ENCODE data around the gene ADGRL2. TPM values are rescaled to one million over a fixed set of nuclear protein-coding genes. Genes with fewer than 3 reads are reported as not detected.

Gene ADGRL2
- total RNA-seq, 1 donor from 2014 or later, result not detected

DNA sequence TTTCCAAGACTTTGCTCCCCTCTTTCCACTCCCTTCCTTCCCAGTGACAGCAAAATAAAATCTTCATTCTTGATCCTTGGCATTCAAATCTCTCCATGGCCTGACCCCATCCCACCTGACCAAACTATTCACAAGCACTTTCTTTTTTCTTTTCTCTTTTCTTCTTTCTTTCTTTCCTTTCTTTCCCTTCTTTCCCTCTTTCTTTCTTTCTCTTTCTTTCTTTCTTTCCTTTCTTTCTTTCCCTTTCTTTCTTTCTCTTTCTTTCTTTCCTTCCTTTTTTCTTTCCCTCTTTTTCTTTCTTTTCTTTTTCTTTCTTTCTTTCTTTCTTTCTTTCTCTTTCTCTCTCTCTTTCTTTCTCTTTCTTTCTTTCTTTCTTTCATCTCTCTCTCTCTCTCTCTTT, 207.1 kb downstream of the ADGRL2 start:
- Mint-ChIP-seq H3K4me3 (no peak overlapping the region), H3K9me3 (no peaks in the 10 kb centered on the region)
- intact Hi-C loops (cut with micrococcal nuclease), result no loop called here

DNA sequence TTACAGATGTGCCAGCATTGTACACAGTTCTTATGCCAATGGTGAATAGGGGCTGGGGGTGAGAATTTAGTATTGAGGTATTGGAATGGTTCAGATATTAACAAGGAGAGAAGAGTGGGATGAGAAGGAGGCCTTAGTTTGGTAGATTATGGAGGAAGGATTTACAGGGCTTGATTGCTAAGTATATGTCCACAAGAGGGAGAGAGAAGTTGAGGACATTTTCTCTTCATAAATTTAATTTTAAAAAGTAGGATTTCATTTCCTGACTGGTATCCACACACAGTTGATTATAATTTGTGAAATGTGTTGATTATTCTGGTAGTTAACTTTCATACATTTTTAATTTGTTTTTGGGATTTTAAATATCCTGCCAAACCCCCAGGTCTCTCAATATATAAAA, 213.0 kb downstream of the ADGRL2 start:
- intact Hi-C loops (cut with micrococcal nuclease), result no loop called here
- no peaks in the 10 kb centered on the region for H3K36me3 Mint-ChIP-seq (ENCODE audit: low read depth)
- no peaks in the 10 kb centered on the region for H3K9me3 Mint-ChIP-seq
- DNase-seq (ENCODE audit: low spot score), result no peak
- no peaks in the 10 kb centered on the region for H3K27me3 Mint-ChIP-seq (ENCODE audit: insufficient read depth)
- no peaks in the 10 kb centered on the region for H3K4me1 Mint-ChIP-seq (ENCODE audit: low read depth)
- no peak overlapping the region for H3K27ac Mint-ChIP-seq
- H3K4me3 Mint-ChIP-seq, result no peak overlapping the region

More for the DNA sequence above, 207.1 kb downstream of the ADGRL2 start:
- no peak overlapping the region for H3K27ac Mint-ChIP-seq
- H3K27me3 Mint-ChIP-seq (ENCODE audit: insufficient read depth), result no peaks in the 10 kb centered on the region
- no peaks in the 10 kb centered on the region for H3K4me1 Mint-ChIP-seq (ENCODE audit: low read depth)
- DNase-seq (ENCODE audit: low spot score), result no peak
- H3K36me3 Mint-ChIP-seq (ENCODE audit: low read depth), result no peaks in the 10 kb centered on the region

DNA sequence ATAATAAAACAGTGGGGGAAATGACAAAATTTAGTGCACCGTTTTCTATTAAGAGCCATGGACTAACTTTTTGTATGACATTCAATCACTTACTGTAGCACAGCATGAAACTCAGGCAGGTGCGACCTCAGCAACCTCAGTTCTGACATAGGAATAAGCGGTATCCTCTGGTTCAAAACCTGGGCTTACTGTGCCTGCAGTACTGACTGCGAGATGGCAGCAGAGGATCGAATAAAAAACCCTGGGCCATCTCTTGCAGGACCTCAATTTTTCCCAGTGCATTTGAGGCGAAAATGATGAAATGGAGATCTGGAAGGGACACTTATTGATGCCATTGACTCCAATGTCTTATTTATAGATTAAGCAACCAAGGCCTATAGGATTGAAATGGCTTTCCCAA, 214.7 kb downstream of the ADGRL2 start:
- intact Hi-C loops (cut with micrococcal nuclease), result no loop called here
- DNase-seq (ENCODE audit: low spot score), result no peak
- H3K9me3 Mint-ChIP-seq, result peaks cover 3% of the 10 kb centered on the region
- H3K27ac Mint-ChIP-seq, result no peak overlapping the region
- no peak overlapping the region for H3K4me3 Mint-ChIP-seq
- no peaks in the 10 kb centered on the region for H3K36me3 Mint-ChIP-seq (ENCODE audit: low read depth)
- no peaks in the 10 kb centered on the region for H3K27me3 Mint-ChIP-seq (ENCODE audit: insufficient read depth)
- no peaks in the 10 kb centered on the region for H3K4me1 Mint-ChIP-seq (ENCODE audit: low read depth)

DNA sequence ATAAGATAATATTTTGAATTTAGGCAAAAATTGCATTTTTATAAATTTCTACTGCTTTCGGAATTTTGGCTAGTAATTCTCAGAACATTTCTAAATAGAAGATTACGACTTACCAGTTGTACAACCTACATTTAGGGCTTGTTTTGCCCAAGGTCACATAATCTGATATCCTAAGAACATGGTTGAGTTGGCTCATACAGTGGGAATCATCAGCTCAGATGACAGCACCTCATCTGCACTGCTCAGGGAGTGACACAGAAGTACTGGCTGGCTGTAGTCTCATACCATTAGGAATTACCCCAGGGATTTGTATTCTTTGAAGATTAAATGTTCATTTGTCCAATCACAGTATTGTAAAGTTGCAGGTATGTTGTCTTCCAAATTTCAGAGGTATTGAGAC, 217.6 kb downstream of the ADGRL2 start:
- intact Hi-C loops (cut with micrococcal nuclease), result no loop called here
- Mint-ChIP-seq H3K4me3 (no peak overlapping the region), H3K27ac (no peak overlapping the region), H3K27me3 (ENCODE audit: insufficient read depth) (no peaks in the 10 kb centered on the region), H3K4me1 (ENCODE audit: low read depth) (no peaks in the 10 kb centered on the region), H3K36me3 (ENCODE audit: low read depth) (no peaks in the 10 kb centered on the region), H3K9me3 (peaks cover 3% of the 10 kb centered on the region)
- DNase-seq (ENCODE audit: low spot score), result no peak

DNA sequence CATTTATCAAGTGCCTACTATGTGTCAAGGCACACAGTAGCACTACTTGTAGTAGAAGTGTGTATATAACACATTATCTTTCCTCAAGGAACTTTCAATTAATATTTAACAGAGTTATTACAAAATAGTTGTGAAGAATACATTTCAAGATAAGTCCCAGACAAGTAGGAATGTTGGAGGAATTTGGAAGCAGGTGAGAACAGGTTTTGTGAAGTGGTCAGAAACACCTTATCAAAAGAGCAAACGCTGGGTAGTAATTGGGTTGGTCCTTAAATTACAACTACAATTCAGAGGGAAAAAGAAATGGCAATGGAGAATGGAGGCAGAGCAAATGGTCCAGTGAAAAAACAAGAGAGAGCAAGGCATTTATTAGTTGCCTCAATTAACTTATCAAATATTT, 218.8 kb downstream of the ADGRL2 start:
- Mint-ChIP-seq H3K4me1 (ENCODE audit: low read depth) (no peaks in the 10 kb centered on the region), H3K4me3 (no peak overlapping the region), H3K27me3 (ENCODE audit: insufficient read depth) (no peaks in the 10 kb centered on the region), H3K27ac (no peak overlapping the region), H3K9me3 (peaks cover 5% of the 10 kb centered on the region), H3K36me3 (ENCODE audit: low read depth) (no peaks in the 10 kb centered on the region)
- DNase-seq (ENCODE audit: low spot score), result no peak
- intact Hi-C loops (cut with micrococcal nuclease), result no loop called here

DNA sequence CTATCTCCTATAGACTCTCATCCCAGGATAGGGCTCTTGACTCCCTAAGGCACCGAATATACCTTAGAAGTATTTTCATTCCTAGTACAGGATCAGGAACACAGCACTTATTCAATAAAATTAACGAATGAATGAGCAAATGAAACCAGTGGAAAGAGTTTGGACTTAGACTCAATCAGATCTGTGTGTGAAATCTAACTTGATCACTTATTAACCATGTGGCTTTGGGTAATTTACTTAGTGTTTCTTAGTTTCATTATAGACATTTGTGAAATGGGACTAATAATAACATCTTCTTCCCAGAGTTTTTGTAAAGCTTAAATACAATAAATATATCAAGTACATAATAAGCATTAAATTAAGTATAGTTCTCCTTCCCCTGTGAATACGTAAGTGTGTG, 230.1 kb downstream of the ADGRL2 start:
- H3K9me3 Mint-ChIP-seq, result no peaks in the 10 kb centered on the region
- no peak for DNase-seq (ENCODE audit: low spot score)
- intact Hi-C loops (cut with micrococcal nuclease), result no loop called here
- no peaks in the 10 kb centered on the region for H3K4me1 Mint-ChIP-seq (ENCODE audit: low read depth)
- H3K36me3 Mint-ChIP-seq (ENCODE audit: low read depth), result no peaks in the 10 kb centered on the region
- no peak overlapping the region for H3K4me3 Mint-ChIP-seq
- H3K27ac Mint-ChIP-seq, result no peak overlapping the region
- no peaks in the 10 kb centered on the region for H3K27me3 Mint-ChIP-seq (ENCODE audit: insufficient read depth)

DNA sequence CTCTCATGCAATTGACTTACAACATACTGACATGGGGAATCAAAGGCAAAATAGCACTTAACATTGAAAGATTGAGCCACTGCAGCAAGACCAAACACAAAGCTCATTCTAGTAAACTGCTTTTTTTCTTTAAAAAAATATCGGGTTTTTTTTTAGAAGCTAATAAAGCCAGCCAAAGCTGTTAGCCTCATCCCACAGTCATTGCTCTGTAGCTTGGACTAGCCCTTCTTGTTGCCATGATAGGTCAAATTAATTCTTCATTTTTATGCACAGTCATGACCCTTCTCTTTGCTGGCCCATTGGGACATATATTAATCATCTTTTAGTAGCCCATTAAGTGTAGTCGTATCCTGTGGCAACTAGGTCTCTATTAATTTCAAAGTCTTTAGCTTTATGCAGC, 231.3 kb downstream of the ADGRL2 start:
- H3K4me3 Mint-ChIP-seq, result no peak overlapping the region
- DNase-seq (ENCODE audit: low spot score), result no peak
- no peaks in the 10 kb centered on the region for H3K4me1 Mint-ChIP-seq (ENCODE audit: low read depth)
- H3K36me3 Mint-ChIP-seq (ENCODE audit: low read depth), result no peaks in the 10 kb centered on the region
- intact Hi-C loops (cut with micrococcal nuclease), result no loop called here
- no peaks in the 10 kb centered on the region for H3K9me3 Mint-ChIP-seq
- H3K27ac Mint-ChIP-seq, result no peak overlapping the region
- H3K27me3 Mint-ChIP-seq (ENCODE audit: insufficient read depth), result no peaks in the 10 kb centered on the region

DNA sequence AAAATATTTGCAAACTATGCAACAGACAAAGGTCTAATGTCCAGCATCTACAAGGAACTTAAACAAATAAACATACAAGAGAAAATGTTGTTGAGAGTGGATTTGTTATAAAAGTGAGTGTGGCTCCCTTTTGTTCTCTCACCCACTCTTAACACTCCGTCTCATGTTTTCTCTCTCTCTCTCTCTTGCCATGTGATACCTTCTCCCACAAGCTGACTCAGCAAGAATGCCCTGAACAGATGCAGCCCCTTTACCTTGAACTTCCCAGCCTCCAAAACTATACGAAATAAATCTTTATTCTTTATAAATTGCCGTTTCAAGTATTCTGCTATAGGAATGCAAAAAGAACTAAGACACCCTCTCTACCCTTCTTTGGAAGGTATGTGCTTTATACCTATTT, 234.1 kb downstream of the ADGRL2 start:
- Mint-ChIP-seq H3K27me3 (ENCODE audit: insufficient read depth) (no peaks in the 10 kb centered on the region), H3K27ac (no peak overlapping the region), H3K4me3 (no peak overlapping the region), H3K9me3 (no peaks in the 10 kb centered on the region), H3K36me3 (ENCODE audit: low read depth) (no peaks in the 10 kb centered on the region), H3K4me1 (ENCODE audit: low read depth) (no peaks in the 10 kb centered on the region)
- intact Hi-C loops (cut with micrococcal nuclease), result no loop called here
- no peak for DNase-seq (ENCODE audit: low spot score)

Data from activated T-helper 1 cell treated with anti-CD3 and anti-CD28 coated beads, Interleukin-12 subunit alpha, Interleukin-12 subunit beta, Interleukin-2, Interleukin-4 antibody, amounts not matched to agents 30 ng/mL and 10 ng/mL and 1 ng/mL, durations not matched to agents 14 hours and 24 hours and 36 hours (primary cell).